Cardiac septum (tissue), 1 donor: ENCODE data around the gene PIAS2. TPM values are rescaled to one million over a fixed set of nuclear protein-coding genes. Genes with fewer than 3 reads are reported as not detected.
A peak's percentile ranks its signal among the peaks of the same experiment; 100 is the strongest.
"Not testable (repeated sequence)": the region's sequence is repeated elsewhere in the genome, so short reads cannot be mapped to it uniquely, and the experiment has no call there.

Source experiments
- DNase-seq: peaks from one replicate; pipeline ENCODE4 v3.0.0-alpha.2; 2020; ENCODE audit warnings: low spot score
- intact Hi-C: fragments of 100-400 bp; cut with DNase I; formaldehyde crosslinking; loops from one replicate; pipeline ENCODE4 v1.14.0; 2022
- long read RNA-seq: library from polyadenylated mRNA; unstranded; transcript quantifications from one replicate; pipeline ENCODE4 v2.0.0, GENCODE V29; 2021
- total RNA-seq: library from RNA; stranded (reverse); fragmentation: NEBNext Ultra II Directional; extraction: Animal tissue kit (Norgen Biotek cat#: 25700); gene quantifications from one replicate; pipeline ENCODE4 v1.2.1, GENCODE V29; 2021
- donor health status: DM: no; HTN: no; CAD: no.

PIAS2 gene
- 36.8 TPM for total RNA-seq
- long read RNA-seq, full-length matches to known transcripts, result 26 of 58 reads
- long read RNA-seq, partial matches to known transcripts, result 9 of 58 reads
- long read RNA-seq, other reads (novel, unspliced or antisense), result 23 of 58 reads

- intact Hi-C loops, result no loop called here
Measured at GRCh38 chr18:46917108-46917802, at the start of gene PIAS2, which contains the start of gene KATNAL2. Gene PIAS2, minus strand, starts transcription at chr18:46917507. Its CDS starts 162 bp downstream, at chr18:46917345. Gene KATNAL2, plus strand, starts transcription at chr18:46917602. Its CDS starts 29,271 bp downstream, at chr18:46946873.

GRCh38 chr18:46966266-46966665, 49.0 kb upstream of the PIAS2 start:
- intact Hi-C loops, DNase-seq: not testable (repeated sequence)

More at GRCh38 chr18:46917108-46917802, at the start of gene PIAS2, which contains the start of gene KATNAL2:
- peak; percentile 89 for DNase-seq

- intact Hi-C loops, DNase-seq: not testable (repeated sequence)
Measured at GRCh38 chr18:46964579-46965293, 47.4 kb upstream of the PIAS2 start.

GRCh38 chr18:46963656-46964578, 46.6 kb upstream of the PIAS2 start:
- intact Hi-C loops, result not testable (repeated sequence)

GRCh38 chr18:46958209-46958608, 40.9 kb upstream of the PIAS2 start:
- no peak for DNase-seq

More at GRCh38 chr18:46963656-46964578, 46.6 kb upstream of the PIAS2 start:
- not testable (repeated sequence) for DNase-seq

GRCh38 chr18:46953195-46953594, 35.9 kb upstream of the PIAS2 start:
- no peak for DNase-seq

More at GRCh38 chr18:46958209-46958608, 40.9 kb upstream of the PIAS2 start:
- intact Hi-C loops, result no loop called here

GRCh38 chr18:46950064-46950656, 32.9 kb upstream of the PIAS2 start:
- intact Hi-C loops, result no loop called here
- DNase-seq, result no peak

More at GRCh38 chr18:46953195-46953594, 35.9 kb upstream of the PIAS2 start:
- intact Hi-C loops, result no loop called here

- DNase-seq, result no peak
- intact Hi-C loops, result no loop called here
Measured at GRCh38 chr18:46946656-46947282, 29.5 kb upstream of the PIAS2 start.

GRCh38 chr18:46942646-46943045, 25.3 kb upstream of the PIAS2 start:
- intact Hi-C loops, result no loop called here
- no peak for DNase-seq

- no peak for DNase-seq
- intact Hi-C loops, result no loop called here
Measured at GRCh38 chr18:46939998-46940571, 22.8 kb upstream of the PIAS2 start.

GRCh38 chr18:46939337-46939963, 22.1 kb upstream of the PIAS2 start:
- intact Hi-C loops, result no loop called here

GRCh38 chr18:46920653-46921052, 3.3 kb upstream of the PIAS2 start:
- intact Hi-C loops, result no loop called here
- DNase-seq, result no peak

More at GRCh38 chr18:46939337-46939963, 22.1 kb upstream of the PIAS2 start:
- DNase-seq, result no peak

GRCh38 chr18:46920067-46920466, 2.8 kb upstream of the PIAS2 start:
- intact Hi-C loops, result no loop called here
- DNase-seq, result no peak

- intact Hi-C loops, result no loop called here
Measured at GRCh38 chr18:46917803-46918600, 695 bp upstream of the PIAS2 start.

GRCh38 chr18:46916551-46917107, 678 bp downstream of the PIAS2 start:
- intact Hi-C loops, result no loop called here
- no peak for DNase-seq

More at GRCh38 chr18:46917803-46918600, 695 bp upstream of the PIAS2 start:
- DNase-seq, result no peak

GRCh38 chr18:46915800-46916550, 1.3 kb downstream of the PIAS2 start:
- DNase-seq, result no peak
- intact Hi-C loops, result no loop called here
